Measurements from ENCODE around the gene ZNF507.

Gene ZNF507

GRCh38 chr19:32357720-32358119, 12.3 kb downstream of the ZNF507 start:
- no peak overlapping the region for H3K27ac Mint-ChIP-seq
- no peaks in the 10 kb centered on the region for H3K4me1 Mint-ChIP-seq
- no peak for TF ChIP-seq CTCF (IDR thresholded peaks at IDR 0.05)
- DNase-seq, result no peak
- peaks cover 62% of the 10 kb centered on the region for H3K36me3 Mint-ChIP-seq (ENCODE audit: low read depth)
- no peaks in the 10 kb centered on the region for H3K27me3 Mint-ChIP-seq (ENCODE audit: low read depth, poor library complexity)
- no peak overlapping the region for H3K4me3 Mint-ChIP-seq
- H3K9me3 Mint-ChIP-seq, result no peaks in the 10 kb centered on the region

- no peak overlapping the region for H3K4me3 Mint-ChIP-seq
- H3K4me1 Mint-ChIP-seq, result no peaks in the 10 kb centered on the region
- TF ChIP-seq CTCF (IDR thresholded peaks at IDR 0.05), result no peak
- no peak overlapping the region for H3K27ac Mint-ChIP-seq
- no peaks in the 10 kb centered on the region for H3K27me3 Mint-ChIP-seq (ENCODE audit: low read depth, poor library complexity)
- no peaks in the 10 kb centered on the region for H3K9me3 Mint-ChIP-seq
- no peak for DNase-seq
- peaks cover 56% of the 10 kb centered on the region for H3K36me3 Mint-ChIP-seq (ENCODE audit: low read depth)
Measured at GRCh38 chr19:32358321-32358720, 12.9 kb downstream of the ZNF507 start.

- no peak overlapping the region for H3K4me3 Mint-ChIP-seq
Measured at GRCh38 chr19:32359581-32359980, 14.2 kb downstream of the ZNF507 start.

GRCh38 chr19:32361574-32362317, 16.3 kb downstream of the ZNF507 start:
- no peak overlapping the region for H3K4me3 Mint-ChIP-seq
- no peak for DNase-seq
- no peaks in the 10 kb centered on the region for H3K9me3 Mint-ChIP-seq
- no peak overlapping the region for H3K27ac Mint-ChIP-seq
- peaks cover 54% of the 10 kb centered on the region for H3K36me3 Mint-ChIP-seq (ENCODE audit: low read depth)
- TF ChIP-seq CTCF (IDR thresholded peaks at IDR 0.05), result no peak
- H3K27me3 Mint-ChIP-seq (ENCODE audit: low read depth, poor library complexity), result no peaks in the 10 kb centered on the region
- H3K4me1 Mint-ChIP-seq, result no peaks in the 10 kb centered on the region

More at GRCh38 chr19:32359581-32359980, 14.2 kb downstream of the ZNF507 start:
- no peak for TF ChIP-seq CTCF (IDR thresholded peaks at IDR 0.05)
- H3K4me1 Mint-ChIP-seq, result no peaks in the 10 kb centered on the region
- H3K27ac Mint-ChIP-seq, result peak overlapping the region; percentile 48
- H3K36me3 Mint-ChIP-seq (ENCODE audit: low read depth), result peaks cover 54% of the 10 kb centered on the region
- H3K9me3 Mint-ChIP-seq, result no peaks in the 10 kb centered on the region
- DNase-seq, result no peak
- no peaks in the 10 kb centered on the region for H3K27me3 Mint-ChIP-seq (ENCODE audit: low read depth, poor library complexity)

GRCh38 chr19:32362318-32362691, 16.9 kb downstream of the ZNF507 start:
- DNase-seq, result no peak
- Mint-ChIP-seq H3K4me1 (no peaks in the 10 kb centered on the region), H3K9me3 (no peaks in the 10 kb centered on the region), H3K27ac (no peak overlapping the region), H3K36me3 (ENCODE audit: low read depth) (peaks cover 55% of the 10 kb centered on the region), H3K27me3 (ENCODE audit: low read depth, poor library complexity) (no peaks in the 10 kb centered on the region), H3K4me3 (no peak overlapping the region)
- no peak for TF ChIP-seq CTCF (IDR thresholded peaks at IDR 0.05)

GRCh38 chr19:32363175-32363574, 17.8 kb downstream of the ZNF507 start:
- Mint-ChIP-seq H3K4me1 (no peaks in the 10 kb centered on the region), H3K36me3 (ENCODE audit: low read depth) (peaks cover 61% of the 10 kb centered on the region), H3K9me3 (no peaks in the 10 kb centered on the region), H3K27ac (no peak overlapping the region), H3K4me3 (no peak overlapping the region), H3K27me3 (ENCODE audit: low read depth, poor library complexity) (no peaks in the 10 kb centered on the region)
- no peak for DNase-seq
- no peak for TF ChIP-seq CTCF (IDR thresholded peaks at IDR 0.05)
